ENCODE measurements around the gene PGA5. TPM values are rescaled to one million over a fixed set of nuclear protein-coding genes. Genes with fewer than 3 reads are reported as not detected.

PGA5 gene
- polyA plus RNA-seq, 1 donor from 2014 or later, result not detected

GRCh38 chr11:61280883-61281580, 40.1 kb downstream of the PGA5 start:
- Histone ChIP-seq H3K36me3 (ENCODE audit: insufficient read depth, low read length) (peaks cover 4% of the 10 kb centered on the region), H3K9me3 (ENCODE audit: low read length) (no peaks in the 10 kb centered on the region), H3K27ac (ENCODE audit: low read length) (no peak overlapping the region), H3K9me2 (ENCODE audit: insufficient read depth, low read length) (no peaks in the 10 kb centered on the region), H3K4me3 (ENCODE audit: low read length) (no peak overlapping the region), H3K27me3 (ENCODE audit: insufficient read depth, low read depth, low read length) (no peaks in the 10 kb centered on the region), H4K20me1 (ENCODE audit: insufficient read depth) (no peaks in the 10 kb centered on the region), H3K79me2 (replicated peaks; ENCODE audit: insufficient read depth, low read length) (no peaks in the 10 kb centered on the region), H3K9ac (ENCODE audit: low read length) (no peak overlapping the region), H2AFZ (ENCODE audit: low read depth, low read length) (no peak overlapping the region), H3K4me2 (ENCODE audit: low read length) (no peak overlapping the region), H3F3A (ENCODE audit: insufficient read depth, low read length, poor library complexity, severe bottlenecking) (no peaks in the 10 kb centered on the region)
- TF ChIP-seq SMC3 (conservative IDR thresholded peaks at IDR 0.05; ENCODE audit: poor library complexity), result no peak
- no peak for TF ChIP-seq EP300 (conservative IDR thresholded peaks at IDR 0.05; ENCODE audit: poor library complexity, severe bottlenecking)
- TF ChIP-seq TAF1 (IDR thresholded peaks at IDR 0.05; ENCODE audit: low read depth), result no peak
- no peak for TF ChIP-seq REST (IDR thresholded peaks at IDR 0.05; ENCODE audit: borderline replicate concordance)
- no peak for TF ChIP-seq CTCF (IDR thresholded peaks at IDR 0.05; ENCODE audit: poor library complexity, severe bottlenecking)
- no peak for TF ChIP-seq RAD21 (conservative IDR thresholded peaks at IDR 0.05)
- TF ChIP-seq POLR2AphosphoS5 (IDR thresholded peaks at IDR 0.05), result no peak
- no peak for TF ChIP-seq EZH2 (IDR thresholded peaks at IDR 0.05; ENCODE audit: borderline replicate concordance, insufficient read depth, low read length, poor library complexity, severe bottlenecking)
- no peak for TF ChIP-seq MXI1 (conservative IDR thresholded peaks at IDR 0.05; ENCODE audit: poor library complexity, severe bottlenecking)

GRCh38 chr11:61281581-61282250, 40.7 kb downstream of the PGA5 start:
- H3K4me2 ChIP-seq (ENCODE audit: low read length), result no peak overlapping the region
- no peaks in the 10 kb centered on the region for H3F3A ChIP-seq (ENCODE audit: insufficient read depth, low read length, poor library complexity, severe bottlenecking)
- no peaks in the 10 kb centered on the region for H3K79me2 ChIP-seq (replicated peaks; ENCODE audit: insufficient read depth, low read length)
- peaks cover 4% of the 10 kb centered on the region for H3K36me3 ChIP-seq (ENCODE audit: insufficient read depth, low read length)
- H3K9me3 ChIP-seq (ENCODE audit: low read length), result no peaks in the 10 kb centered on the region
- no peaks in the 10 kb centered on the region for H3K9me2 ChIP-seq (ENCODE audit: insufficient read depth, low read length)
- H4K20me1 ChIP-seq (ENCODE audit: insufficient read depth), result no peaks in the 10 kb centered on the region
- H3K4me3 ChIP-seq (ENCODE audit: low read length), result no peak overlapping the region
- H3K27me3 ChIP-seq (ENCODE audit: insufficient read depth, low read depth, low read length), result no peaks in the 10 kb centered on the region
- no peak overlapping the region for H3K27ac ChIP-seq (ENCODE audit: low read length)
- H2AFZ ChIP-seq (ENCODE audit: low read depth, low read length), result no peak overlapping the region
- H3K9ac ChIP-seq (ENCODE audit: low read length), result no peak overlapping the region
- TF ChIP-seq POLR2AphosphoS5 (IDR thresholded peaks at IDR 0.05), result no peak
- TF ChIP-seq REST (IDR thresholded peaks at IDR 0.05; ENCODE audit: borderline replicate concordance), result no peak
- TF ChIP-seq MXI1 (conservative IDR thresholded peaks at IDR 0.05; ENCODE audit: poor library complexity, severe bottlenecking), result no peak
- TF ChIP-seq EZH2 (IDR thresholded peaks at IDR 0.05; ENCODE audit: borderline replicate concordance, insufficient read depth, low read length, poor library complexity, severe bottlenecking), result no peak
- no peak for TF ChIP-seq SMC3 (conservative IDR thresholded peaks at IDR 0.05; ENCODE audit: poor library complexity)
- TF ChIP-seq EP300 (conservative IDR thresholded peaks at IDR 0.05; ENCODE audit: poor library complexity, severe bottlenecking), result no peak
- no peak for TF ChIP-seq CTCF (IDR thresholded peaks at IDR 0.05; ENCODE audit: poor library complexity, severe bottlenecking)
- TF ChIP-seq RAD21 (conservative IDR thresholded peaks at IDR 0.05), result no peak
- no peak for TF ChIP-seq TAF1 (IDR thresholded peaks at IDR 0.05; ENCODE audit: low read depth)

Measured in neural cell (in vitro differentiated cells).